Anterior cingulate cortex (tissue), 58 donors: ENCODE measurements around the gene USP36.
A peak's percentile ranks its signal among the peaks of the same experiment; 100 is the strongest.

Source experiments
- DNase-seq, 58 donors: peaks; one replicate each; lab custom pipeline; 2025; lab: John Stamatoyannopoulos, UW

USP36 gene

DNA sequence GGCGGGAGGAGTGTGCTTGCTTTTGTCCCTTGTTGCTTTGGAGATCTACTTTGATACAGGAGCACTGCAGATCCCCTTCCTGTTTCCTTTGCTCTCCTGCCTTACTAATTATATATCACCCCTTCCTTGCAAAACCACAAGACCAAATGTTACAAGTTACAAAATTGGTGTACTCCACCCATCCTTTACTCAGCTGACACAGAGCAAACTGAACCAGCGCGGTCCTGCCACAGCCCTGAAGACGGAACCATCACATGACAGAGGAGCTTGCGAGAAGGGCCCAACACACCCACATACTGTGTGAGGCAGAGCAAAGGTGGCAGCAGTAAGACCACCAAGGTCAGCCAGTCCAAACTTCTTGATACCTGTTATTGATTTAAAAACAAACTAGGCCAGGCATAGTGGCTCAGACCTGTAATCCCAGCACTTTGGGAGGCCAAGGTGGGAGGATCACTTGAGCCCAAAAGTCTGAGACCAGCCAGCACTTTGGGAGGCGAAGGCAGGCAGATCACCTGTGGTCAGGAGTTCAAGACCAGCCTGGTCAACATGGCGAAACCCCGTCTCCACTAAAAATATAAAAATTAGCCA lies 91.8 kb downstream of the USP36 start:
- peak in 3 of 58 donors; percentile 27 to 28 (median 27) for DNase-seq

- DNase-seq: no peak
Measured at GRCh38 chr17:78748048-78748729, 92.4 kb downstream of the USP36 start.

DNA sequence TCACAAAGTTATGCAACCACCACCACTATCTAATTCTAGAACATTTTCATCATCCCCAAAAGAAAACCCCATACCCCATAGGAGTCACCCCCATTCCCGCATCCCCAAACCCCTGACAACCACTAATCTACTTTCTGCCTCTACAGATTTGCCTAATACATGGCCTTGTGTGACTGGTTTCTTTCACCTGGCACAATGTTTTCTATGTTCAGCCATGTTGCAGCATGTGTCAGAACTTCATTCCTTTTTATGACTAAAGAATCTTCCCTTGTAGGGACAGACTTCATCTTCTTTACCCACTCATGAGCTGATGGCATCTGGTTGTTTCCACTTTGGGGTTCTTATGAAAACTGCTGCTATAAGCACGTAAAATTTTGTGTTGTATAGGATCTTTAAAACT lies 93.1 kb downstream of the USP36 start:
- no peak for DNase-seq

- DNase-seq: no peak
Measured at GRCh38 chr17:78746949-78747269, 93.7 kb downstream of the USP36 start.

DNA sequence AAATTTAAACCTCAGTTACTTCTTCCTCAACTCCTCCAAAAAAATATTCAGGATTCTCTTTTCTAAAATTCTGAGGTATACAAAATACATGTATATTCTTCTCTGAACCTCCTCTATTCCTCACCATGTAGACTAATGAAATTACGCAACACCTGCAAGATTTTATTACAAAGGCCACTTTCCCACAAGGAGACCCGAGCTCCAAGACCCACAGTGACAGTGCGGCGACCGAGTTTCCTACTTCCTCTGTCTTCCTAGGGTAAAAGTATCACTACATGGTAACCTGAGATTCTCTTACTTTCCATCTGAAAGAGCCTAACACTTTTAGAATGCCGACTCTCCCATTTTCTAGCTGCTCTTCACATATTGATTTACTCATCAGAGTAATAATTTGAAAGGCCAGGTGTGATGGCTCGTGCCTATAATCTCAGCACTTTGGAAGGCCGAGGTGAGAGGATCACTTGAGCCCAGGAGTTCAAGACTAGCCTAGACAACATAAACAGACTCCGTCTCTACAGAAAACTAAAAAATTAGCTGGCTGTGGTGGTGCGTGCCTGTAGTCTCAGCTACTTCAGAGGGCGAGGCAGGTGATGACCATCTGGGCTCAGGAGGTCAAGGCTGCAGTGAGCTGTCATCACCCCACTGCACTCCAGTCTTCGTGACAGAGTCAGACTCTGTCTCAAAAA lies 94.2 kb downstream of the USP36 start:
- no peak for DNase-seq
